GM18502 (cell line): Measurements from ENCODE around the gene CCL13.
A peak's percentile ranks its signal among the peaks of the same experiment; 100 is the strongest.

Experiments
- ATAC-seq: cut with Tn5 transposase; IDR thresholded peaks from one replicate; pipeline ENCODE4 v1.9.1; 2021; ENCODE audit warnings: mild to moderate bottlenecking; ENCODE audit not compliant: unreplicated experiment, poor library complexity

CCL13 gene

GRCh38 chr17:34361478-34362061 lies 5.3 kb downstream of the CCL13 start:
- no peak for ATAC-seq

DNA sequence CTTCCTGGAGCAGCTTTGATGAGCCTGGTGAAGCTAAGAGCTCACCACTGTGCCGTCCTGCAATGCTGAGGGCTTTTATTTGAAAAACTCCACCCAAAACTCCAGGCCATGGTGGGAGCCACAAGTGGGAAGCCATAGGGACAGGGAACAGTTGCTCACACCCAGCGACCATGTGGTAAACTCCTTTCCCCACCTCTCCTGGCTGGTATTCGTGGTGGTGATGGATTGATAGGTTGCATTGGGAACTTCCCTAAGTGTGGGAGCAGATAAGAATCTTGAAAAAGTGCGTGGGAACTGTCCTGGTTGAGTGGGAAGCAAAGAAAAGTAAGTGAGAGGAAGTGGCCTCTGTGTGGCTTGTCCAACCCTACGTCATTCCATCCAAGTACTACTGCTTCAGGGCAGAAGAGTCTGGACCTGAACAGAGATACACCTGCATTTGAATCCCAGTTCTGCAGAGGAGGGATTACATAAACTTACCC lies 6.9 kb downstream of the CCL13 start, which contains the start of gene CCL1:
Gene CCL1, minus strand, starts transcription at position 51 of the 479 bp plus-strand sequence. CDS start 72 bp downstream, outside the sequence.
- no peak for ATAC-seq

DNA sequence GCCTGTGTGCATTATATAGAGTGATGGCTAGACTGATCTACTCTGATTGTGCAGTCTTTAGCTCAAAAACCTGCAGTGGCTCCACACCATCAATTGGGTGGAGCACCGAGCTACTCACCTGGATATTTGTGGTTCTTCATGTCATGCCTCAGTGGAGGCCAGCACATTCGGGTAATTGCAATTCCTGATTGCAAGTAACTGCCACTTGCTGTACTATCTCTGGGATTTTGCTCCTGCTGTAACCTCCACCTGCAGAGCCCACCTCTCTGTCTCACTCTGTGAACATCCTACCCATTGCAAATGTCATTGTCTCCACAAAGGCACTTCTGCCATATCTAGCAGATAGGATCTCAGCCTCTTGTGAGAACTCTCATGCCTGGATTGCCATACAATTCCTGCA lies 8.5 kb downstream of the CCL13 start:
- no peak for ATAC-seq

DNA sequence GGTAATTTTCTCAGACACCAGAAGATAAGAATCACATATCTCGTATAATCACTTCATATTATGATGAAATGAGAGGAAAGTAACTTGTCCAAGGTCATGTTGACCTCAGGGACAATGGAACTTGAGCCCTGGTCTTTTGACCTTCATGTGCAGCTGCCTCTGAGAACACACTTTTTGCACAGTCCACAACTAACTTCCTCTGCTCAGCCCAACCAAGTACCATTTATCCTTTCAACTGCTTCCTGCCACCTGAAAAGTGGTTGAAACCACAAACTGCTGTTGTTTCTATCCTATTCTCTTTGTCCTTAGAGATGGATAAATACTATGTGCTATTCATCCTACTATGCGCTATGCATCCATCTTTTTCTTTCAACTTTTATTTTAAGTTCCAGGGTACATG lies 9.1 kb downstream of the CCL13 start:
- no peak for ATAC-seq

- ATAC-seq: no peak
Measured at GRCh38 chr17:34366010-34366409, 9.7 kb downstream of the CCL13 start.

DNA sequence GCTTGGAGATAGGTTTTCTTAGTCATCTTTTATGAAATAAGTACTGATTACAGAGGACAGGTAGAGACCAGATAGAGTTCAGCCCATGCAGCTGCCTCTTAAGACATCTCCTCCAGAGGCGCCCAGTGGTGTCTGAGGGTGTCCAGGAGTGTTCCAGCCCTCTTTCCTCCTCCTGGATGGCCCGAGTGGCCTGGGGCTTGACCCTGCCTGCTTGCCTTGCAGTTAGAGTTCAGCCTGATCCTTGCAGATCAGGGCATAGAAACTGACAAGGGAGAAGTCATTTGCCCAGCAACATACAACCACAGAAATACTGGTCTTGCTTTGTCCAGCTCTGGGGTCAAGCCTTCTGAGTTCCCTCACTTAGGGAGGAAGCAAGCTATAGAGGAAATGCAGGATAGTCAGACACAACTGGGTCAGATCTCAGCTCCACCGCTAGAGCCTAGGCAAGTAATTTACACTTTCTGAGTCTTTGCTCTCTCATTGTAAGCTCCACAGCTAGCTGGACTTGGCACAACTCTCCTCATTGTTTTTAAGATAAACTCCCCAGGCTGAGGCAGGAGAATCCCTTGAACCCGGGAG lies 10.3 kb downstream of the CCL13 start:
- ATAC-seq: no peak

- ATAC-seq: no peak
Measured at GRCh38 chr17:34367486-34368195, 11.4 kb downstream of the CCL13 start.

DNA sequence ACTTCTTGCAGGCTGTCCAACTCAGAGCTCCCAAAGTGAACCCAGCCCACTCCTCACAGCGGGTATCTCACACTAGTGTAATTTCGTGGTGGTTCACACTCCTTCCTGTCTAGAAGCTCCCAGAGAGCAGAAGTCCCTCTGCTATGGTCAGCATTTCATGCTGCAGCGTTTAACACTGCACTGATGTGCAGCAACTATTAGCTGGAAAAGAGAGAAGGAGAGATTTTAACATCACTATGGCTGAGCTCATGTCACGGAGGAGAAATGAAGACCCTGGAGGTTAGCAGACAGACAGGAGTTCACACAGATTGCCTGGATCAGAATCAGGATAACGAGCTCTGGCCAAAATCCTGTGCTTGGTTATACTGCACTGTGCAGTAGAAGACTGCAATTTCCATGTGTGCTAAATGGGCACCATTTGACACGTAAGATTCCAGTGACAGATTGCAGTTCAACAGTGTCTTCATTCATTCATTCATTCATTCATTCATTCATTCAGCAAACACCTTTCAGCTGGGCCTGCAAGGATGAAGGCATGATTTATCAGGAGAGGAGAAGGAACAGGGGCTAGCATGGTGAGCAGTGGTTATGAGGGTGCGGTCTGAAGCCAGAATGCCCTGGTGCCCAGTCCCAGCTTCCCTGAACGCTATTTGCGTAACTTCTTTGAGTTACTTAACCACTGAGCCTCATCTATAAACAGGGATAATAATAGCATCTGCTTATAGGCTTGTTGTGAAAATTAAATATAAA lies 12.1 kb downstream of the CCL13 start:
- ATAC-seq: no peak

DNA sequence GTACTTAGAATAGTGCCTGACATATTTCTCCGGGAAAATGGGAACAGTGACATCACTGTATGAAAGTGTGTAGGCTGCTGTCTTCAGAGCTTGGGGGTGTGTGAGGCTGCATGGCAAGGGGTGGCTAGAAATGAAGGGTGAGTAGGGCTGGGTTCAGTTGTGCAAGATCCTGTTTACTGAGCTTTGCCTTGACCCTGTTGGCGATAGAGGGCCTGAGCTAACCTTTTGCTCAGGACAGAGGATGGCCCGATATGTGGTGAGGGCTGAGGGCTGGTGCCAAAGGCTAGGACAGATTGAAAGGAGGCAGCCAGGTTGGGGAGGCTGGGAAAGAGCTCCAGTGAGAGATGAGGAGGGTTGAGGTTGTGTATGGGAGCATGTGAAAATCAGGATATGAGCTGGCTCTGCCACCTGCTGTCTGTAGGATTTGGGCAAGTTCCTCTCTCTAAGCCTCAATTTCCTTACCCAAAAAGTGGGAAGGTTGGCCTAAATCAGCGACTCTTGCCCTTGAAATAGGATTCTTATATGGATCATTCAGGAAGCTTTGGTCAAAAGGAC lies 12.7 kb downstream of the CCL13 start:
- ATAC-seq: no peak

- ATAC-seq: no peak
Measured at GRCh38 chr17:34369571-34369970, 13.3 kb downstream of the CCL13 start.

GRCh38 chr17:34370376-34370996 lies 14.2 kb downstream of the CCL13 start:
- ATAC-seq: no peak

- no peak for ATAC-seq
Measured at GRCh38 chr17:34370997-34371395, 14.7 kb downstream of the CCL13 start.

GRCh38 chr17:34371405-34372100 lies 15.3 kb downstream of the CCL13 start:
- no peak for ATAC-seq

- no peak for ATAC-seq
Measured at GRCh38 chr17:34374457-34374856, 18.2 kb downstream of the CCL13 start.

- no peak for ATAC-seq
Measured at GRCh38 chr17:34375426-34375997, 19.2 kb downstream of the CCL13 start.

DNA sequence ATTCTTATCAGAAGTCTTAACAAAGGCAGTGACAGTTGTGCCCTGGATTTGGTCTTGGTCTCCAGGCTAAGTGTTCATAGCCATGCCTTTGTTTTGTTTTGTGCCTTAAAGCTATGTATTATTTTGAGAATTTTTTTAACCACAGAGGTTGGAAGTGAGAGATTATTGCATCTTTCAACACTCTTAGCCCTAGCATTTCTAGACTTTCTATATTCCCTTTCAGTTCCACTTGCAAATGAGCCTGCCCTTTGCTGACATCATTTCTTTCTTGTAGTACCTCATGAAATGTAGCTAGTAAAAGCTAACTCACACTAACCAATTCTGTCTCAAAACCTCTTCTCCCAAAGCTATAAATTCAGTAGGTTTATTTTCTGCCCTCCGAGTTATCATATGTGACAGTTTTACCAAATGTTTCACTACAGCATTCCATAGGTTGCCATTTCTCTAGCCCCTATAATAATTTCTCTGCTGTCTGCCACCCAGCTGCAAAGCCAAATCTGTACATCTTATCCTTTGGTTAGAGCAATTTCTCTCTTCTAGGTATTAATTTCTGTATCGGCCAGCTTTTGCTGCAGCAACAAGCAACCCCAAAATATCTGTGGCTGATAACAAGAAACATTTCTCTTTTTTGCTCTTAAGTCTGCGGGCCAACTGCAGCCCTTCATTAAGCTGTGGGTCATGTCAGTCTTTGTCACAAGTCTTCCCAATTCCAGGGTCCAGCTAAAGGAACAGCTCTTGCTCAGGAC lies 21.0 kb downstream of the CCL13 start:
- ATAC-seq: no peak

- ATAC-seq: peak; percentile 77
Measured at GRCh38 chr17:34378664-34379101, 22.4 kb downstream of the CCL13 start.

DNA sequence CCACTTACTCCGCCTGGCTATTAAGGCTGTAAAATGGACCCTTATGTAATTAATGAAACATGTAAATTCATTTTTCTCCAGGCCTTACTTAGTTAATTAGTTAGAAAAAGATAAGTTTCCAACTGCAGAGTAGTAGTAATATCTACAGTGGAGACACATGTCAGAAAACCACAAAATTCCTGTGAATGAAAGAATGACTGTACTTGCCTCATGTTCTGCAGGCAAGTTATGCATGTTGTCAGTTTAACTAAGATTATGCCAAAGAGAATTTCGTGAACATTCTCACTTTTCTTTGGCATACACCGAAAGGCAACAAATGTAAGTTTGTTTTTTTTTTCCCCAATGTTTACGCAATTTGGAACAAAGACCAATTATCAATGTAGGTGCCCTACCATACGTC lies 23.6 kb downstream of the CCL13 start:
- no peak for ATAC-seq
